NCI-H1092 (cell line): ENCODE measurements around the gene KCTD7.
"Not testable (repeated sequence)": the region's sequence is repeated elsewhere in the genome, so short reads cannot be mapped to it uniquely, and the experiment has no call there.

Experiments used
- DNase-seq: peaks from one replicate; lab custom pipeline; 2025; lab: John Stamatoyannopoulos, UW

Gene KCTD7

GRCh38 chr7:66628361-66629221 is at the start of gene KCTD7:
Gene KCTD7 (plus strand): TSS chr7:66628881. CDS start chr7:66629065, 184 bp downstream.
- peak; percentile 98 for DNase-seq

GRCh38 chr7:66580380-66580779 is 48.3 kb upstream of the KCTD7 start:
- not testable (repeated sequence) for DNase-seq

GRCh38 chr7:66582816-66583489 is 45.7 kb upstream of the KCTD7 start:
- not testable (repeated sequence) for DNase-seq

GRCh38 chr7:66583490-66584110 is 45.1 kb upstream of the KCTD7 start:
- DNase-seq = no peak

- DNase-seq = no peak
Observed at GRCh38 chr7:66586181-66586580, 42.5 kb upstream of the KCTD7 start.

- not testable (repeated sequence) for DNase-seq
Observed at GRCh38 chr7:66588226-66588625, 40.5 kb upstream of the KCTD7 start.

- not testable (repeated sequence) for DNase-seq
Observed at GRCh38 chr7:66588856-66589570, 39.7 kb upstream of the KCTD7 start.

GRCh38 chr7:66590302-66591057 is 38.2 kb upstream of the KCTD7 start:
- not testable (repeated sequence) for DNase-seq

- DNase-seq = not testable (repeated sequence)
Observed at GRCh38 chr7:66591058-66591798, 37.5 kb upstream of the KCTD7 start.

- peak; percentile 95 for DNase-seq
Observed at GRCh38 chr7:66591799-66592596, 36.7 kb upstream of the KCTD7 start.

- not testable (repeated sequence) for DNase-seq
Observed at GRCh38 chr7:66592597-66593146, 36.0 kb upstream of the KCTD7 start.

GRCh38 chr7:66594082-66594481 is 34.6 kb upstream of the KCTD7 start:
- not testable (repeated sequence) for DNase-seq

- DNase-seq = no peak
Observed at GRCh38 chr7:66597461-66597860, 31.2 kb upstream of the KCTD7 start.

GRCh38 chr7:66602159-66602558 is 26.5 kb upstream of the KCTD7 start:
- DNase-seq = no peak

GRCh38 chr7:66604198-66604597 is 24.5 kb upstream of the KCTD7 start:
- no peak for DNase-seq

GRCh38 chr7:66606540-66607291 is 22.0 kb upstream of the KCTD7 start:
- not testable (repeated sequence) for DNase-seq

GRCh38 chr7:66609176-66609575 is 19.5 kb upstream of the KCTD7 start:
- DNase-seq = no peak

GRCh38 chr7:66614596-66614995 is 14.1 kb upstream of the KCTD7 start:
- not testable (repeated sequence) for DNase-seq

GRCh38 chr7:66615699-66616098 is 13.0 kb upstream of the KCTD7 start:
- no peak for DNase-seq
